22Rv1 (cell line): Measurements from ENCODE around the gene VKORC1L1.
"Not testable (repeated sequence)": the region's sequence is repeated elsewhere in the genome, so short reads cannot be mapped to it uniquely, and the experiment has no call there.

Experiments used
- CTCF ChIP-seq: fragments of 450-650 bp; IDR thresholded peaks from 2 replicates; pipeline ENCODE4 v1.5.1; 2017; ENCODE audit warnings: mild to moderate bottlenecking
- ZFX ChIP-seq: fragments of 450-650 bp; IDR thresholded peaks from 2 replicates; pipeline ENCODE4 v1.6.1; 2017; ENCODE audit warnings: antibody characterized with exemption, borderline replicate concordance

DNA sequence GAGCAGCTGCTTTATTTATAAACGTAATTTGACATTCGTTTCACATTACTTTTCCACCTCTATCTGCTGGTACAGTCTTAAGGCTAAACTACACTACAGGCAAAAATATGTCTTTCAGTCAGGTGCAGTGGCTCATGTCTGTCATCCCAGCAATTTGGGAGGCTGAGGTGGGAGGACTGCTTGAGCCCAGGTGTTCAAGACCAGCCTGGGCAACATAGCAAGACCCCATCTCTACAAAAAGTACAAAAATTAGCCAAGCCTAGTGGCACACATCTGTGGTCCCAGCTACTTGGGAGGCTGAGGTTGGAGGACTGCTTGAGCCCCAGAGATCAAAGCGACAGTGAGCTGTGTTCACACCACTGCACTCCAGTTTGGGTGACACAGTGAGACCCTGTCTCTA is 91.8 kb downstream of the VKORC1L1 start:
- not testable (repeated sequence) for TF ChIP-seq CTCF, ZFX
